ENCODE data around the gene TECRL. TPM values are rescaled to one million over a fixed set of nuclear protein-coding genes. Genes with fewer than 3 reads are reported as not detected.

Gene TECRL, protein sequence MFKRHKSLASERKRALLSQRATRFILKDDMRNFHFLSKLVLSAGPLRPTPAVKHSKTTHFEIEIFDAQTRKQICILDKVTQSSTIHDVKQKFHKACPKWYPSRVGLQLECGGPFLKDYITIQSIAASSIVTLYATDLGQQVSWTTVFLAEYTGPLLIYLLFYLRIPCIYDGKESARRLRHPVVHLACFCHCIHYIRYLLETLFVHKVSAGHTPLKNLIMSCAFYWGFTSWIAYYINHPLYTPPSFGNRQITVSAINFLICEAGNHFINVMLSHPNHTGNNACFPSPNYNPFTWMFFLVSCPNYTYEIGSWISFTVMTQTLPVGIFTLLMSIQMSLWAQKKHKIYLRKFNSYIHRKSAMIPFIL
- not detected for total RNA-seq

DNA sequence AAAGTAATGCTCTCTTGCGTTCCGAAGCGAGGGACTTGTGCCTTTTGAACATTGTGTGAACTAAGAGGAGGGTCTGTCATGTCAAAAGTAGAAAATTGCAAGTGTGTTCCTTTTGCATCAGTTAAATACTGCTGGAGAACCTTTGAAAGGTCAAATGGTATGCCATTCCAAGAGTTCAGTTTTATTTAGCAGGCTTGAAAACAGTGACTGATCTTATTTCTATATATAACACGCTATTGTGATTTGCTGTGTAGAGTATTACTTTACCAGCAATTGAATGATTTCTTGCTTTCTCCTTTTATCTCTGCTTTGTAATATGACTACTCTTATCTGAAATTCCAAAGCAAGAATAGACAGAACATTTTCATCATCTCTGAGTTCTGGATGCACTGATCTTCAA lies at the start of gene TECRL:
Gene TECRL, minus strand, starts transcription at position 151 of the 400 bp plus-strand sequence. Its CDS starts 99 bp downstream, at position 52.
- FAIRE-seq: no peak
- DNase-seq (ENCODE audit: low spot score in 2 of 2): no peak

DNA sequence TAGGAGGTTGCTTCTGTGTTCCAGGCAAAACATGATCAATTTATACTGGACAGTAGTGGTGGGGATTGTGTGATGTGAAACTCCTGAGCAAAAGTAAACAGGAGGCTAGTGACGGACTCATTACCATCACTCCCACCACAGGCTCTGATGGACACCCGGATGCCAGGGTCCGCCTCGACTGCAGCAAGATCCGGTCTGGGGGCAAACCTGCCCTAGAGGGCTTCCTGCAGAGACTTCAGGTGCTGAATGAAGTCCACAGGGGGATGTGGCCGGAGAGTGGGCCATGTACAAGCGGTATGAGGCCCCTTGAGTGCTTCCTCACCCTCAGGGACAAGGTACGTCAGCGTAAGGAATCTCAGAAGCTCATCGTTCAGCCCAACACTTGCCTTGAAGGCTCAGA lies 23.4 kb upstream of the TECRL start:
- FAIRE-seq: no peak
- DNase-seq (ENCODE audit: low spot score in 2 of 2): no peak

DNA sequence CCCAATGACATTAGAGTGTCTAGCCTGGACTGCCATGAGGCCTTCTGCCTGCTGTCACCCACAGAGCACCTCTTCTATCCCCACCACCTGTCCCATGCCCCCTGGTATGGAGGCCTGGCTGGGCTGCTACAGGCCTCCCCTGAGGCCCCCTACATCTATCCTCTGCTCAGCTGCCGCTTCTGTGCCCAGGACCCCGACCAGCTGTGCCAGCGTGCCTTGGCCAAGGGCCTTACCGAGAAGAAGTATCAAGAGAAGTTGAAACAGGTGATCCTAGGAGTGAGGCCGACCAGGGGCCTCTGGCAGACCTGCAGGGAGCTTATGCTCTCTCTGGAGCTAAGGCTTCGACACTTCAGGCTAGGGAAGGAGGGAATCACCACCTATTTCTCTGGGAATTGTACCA lies 21.7 kb upstream of the TECRL start:
- DNase-seq (ENCODE audit: low spot score in 2 of 2) (no peak), FAIRE-seq (no peak)

DNA sequence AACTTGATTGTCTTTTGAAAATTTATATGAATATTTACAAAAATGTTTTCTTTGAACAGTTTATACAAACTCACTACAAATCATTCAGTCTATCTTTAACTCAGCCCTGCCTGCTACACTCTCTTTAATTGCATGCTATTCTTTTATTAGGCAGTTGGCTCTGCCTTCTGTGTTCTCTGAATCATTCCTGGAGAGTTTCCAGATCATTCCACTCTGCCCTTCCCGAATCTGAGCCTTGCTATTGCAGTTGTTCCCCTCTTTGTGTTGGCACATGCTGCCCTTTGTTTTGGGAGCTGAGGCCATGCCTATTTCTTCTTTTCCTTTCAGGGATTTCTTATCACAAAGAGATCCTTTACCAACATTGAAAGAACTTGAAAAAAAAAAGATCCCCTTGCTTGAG lies 8.7 kb upstream of the TECRL start:
- DNase-seq (ENCODE audit: low spot score in 2 of 2) (no peak), FAIRE-seq (no peak)

- DNase-seq (ENCODE audit: low spot score in 2 of 2) (no peak), FAIRE-seq (no peak)
Measured at GRCh38 chr4:64407000-64407399, 2.2 kb downstream of the TECRL start.

DNA sequence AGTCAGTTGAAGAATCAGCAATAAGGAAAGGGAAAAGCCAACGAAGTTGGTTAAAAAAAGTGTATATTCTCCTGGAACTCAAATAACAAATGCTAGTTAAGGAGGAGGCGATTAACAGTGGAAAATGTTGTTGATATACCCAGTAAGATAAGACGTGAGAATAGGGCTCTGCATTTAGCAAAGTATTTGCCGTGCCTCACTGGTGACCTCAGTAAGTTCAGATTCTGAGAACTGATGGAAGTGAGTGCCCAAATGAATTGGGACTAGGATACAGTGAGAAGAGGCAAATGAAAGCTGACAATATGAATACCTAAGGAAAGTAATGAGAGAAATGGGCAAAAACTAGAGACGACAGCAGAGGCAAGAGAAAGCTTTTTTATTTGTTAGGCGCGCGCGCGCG lies 3.5 kb downstream of the TECRL start:
- no peak for FAIRE-seq
- DNase-seq (ENCODE audit: low spot score in 2 of 2): no peak

DNA sequence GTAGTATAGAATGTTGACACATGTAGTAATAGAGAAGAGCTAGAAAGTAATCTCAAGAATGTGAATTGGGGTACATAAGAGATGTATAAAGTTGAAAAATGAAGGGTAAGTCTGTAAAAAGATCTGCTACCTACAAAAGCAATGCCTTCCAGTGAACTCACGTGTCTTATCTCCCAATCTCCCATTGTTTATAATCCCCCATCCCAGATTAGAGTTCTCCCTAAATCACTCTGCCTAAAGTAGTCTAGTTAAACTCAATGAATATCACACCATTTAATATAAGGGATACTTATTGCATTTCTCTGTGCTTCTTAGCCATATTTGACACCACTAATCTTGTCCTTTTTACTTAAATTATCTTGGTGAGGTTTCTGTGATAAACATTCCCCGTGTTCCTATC lies 6.6 kb downstream of the TECRL start:
- no peak for DNase-seq (ENCODE audit: low spot score in 2 of 2)
- FAIRE-seq: no peak

DNA sequence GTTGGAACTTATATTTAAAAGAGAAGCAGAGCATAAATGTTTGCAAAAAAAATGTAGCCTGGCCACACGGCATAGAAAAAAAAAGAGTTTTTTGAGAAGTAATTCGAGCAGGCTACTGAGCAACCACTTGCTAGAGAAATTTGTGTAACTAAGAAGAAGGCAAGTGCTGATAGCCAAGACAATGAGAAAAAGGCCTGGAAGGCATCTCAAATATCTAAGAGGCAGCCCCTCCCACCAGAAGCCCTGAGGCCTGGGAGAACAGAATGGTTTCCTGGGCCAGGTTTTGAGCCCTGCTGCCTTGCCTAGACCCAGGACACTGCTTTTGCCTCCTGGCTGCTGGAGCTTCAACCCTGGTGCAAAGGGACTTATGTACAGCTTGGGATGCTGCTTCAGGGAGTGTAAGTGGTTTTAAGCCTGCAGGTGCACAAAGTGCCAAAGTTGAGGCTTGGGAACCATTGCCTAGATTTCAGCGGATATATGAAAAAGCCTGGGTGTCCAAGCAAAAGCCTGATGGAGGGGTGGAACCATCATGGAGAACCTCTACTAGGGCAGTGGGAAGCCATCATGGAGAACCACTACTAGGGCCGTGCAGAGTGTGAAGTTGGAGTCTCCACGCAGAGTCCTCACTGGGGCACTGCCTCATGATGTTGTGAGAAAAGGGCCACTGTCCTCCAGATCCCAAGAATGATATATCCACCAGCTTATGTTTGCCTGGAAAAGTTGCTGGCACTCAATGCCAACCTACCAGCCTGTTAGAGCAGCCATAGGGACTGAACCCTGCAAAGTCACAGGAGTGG lies 9.7 kb downstream of the TECRL start:
- DNase-seq (ENCODE audit: low spot score in 2 of 2) (no peak), FAIRE-seq (no peak)

GRCh38 chr4:64394469-64394868 lies 14.8 kb downstream of the TECRL start:
- no peak for FAIRE-seq

DNA sequence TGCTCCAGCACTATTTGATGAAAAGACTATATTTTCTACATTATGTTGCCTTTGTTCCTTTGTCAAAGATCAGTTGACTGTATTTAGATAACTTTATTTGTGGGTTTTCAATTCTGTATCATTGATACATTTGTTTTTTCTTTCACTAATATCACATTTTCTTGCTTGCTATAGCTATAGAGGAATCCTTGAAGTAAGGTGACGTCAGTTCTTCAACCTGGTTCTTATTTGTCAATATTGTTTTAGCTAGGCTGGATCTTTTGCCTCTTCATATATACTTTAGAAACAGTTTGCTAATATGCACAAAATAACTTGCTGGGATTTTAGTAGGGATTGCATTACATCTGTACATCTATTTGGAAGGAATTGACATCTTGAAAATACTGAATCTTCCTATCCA lies 21.0 kb downstream of the TECRL start:
- DNase-seq (ENCODE audit: low spot score in 2 of 2) (no peak), FAIRE-seq (no peak)

More at GRCh38 chr4:64394469-64394868, 14.8 kb downstream of the TECRL start:
- no peak for DNase-seq (ENCODE audit: low spot score in 2 of 2)

GRCh38 chr4:64385220-64385619 lies 24.0 kb downstream of the TECRL start:
- no peak for FAIRE-seq
- DNase-seq (ENCODE audit: low spot score in 2 of 2): no peak

- no peak for DNase-seq (ENCODE audit: low spot score in 2 of 2)
- no peak for FAIRE-seq
Measured at GRCh38 chr4:64384237-64385203, 24.7 kb downstream of the TECRL start.

- no peak for DNase-seq (ENCODE audit: low spot score in 2 of 2)
- no peak for FAIRE-seq
Measured at GRCh38 chr4:64368741-64369140, 40.5 kb downstream of the TECRL start.

- no peak for DNase-seq (ENCODE audit: low spot score in 2 of 2)
Measured at GRCh38 chr4:64361399-64361740, 47.9 kb downstream of the TECRL start.

GRCh38 chr4:64360664-64361398 lies 48.4 kb downstream of the TECRL start:
- DNase-seq (ENCODE audit: low spot score in 2 of 2) (no peak), FAIRE-seq (no peak)

More at GRCh38 chr4:64361399-64361740, 47.9 kb downstream of the TECRL start:
- no peak for FAIRE-seq

DNA sequence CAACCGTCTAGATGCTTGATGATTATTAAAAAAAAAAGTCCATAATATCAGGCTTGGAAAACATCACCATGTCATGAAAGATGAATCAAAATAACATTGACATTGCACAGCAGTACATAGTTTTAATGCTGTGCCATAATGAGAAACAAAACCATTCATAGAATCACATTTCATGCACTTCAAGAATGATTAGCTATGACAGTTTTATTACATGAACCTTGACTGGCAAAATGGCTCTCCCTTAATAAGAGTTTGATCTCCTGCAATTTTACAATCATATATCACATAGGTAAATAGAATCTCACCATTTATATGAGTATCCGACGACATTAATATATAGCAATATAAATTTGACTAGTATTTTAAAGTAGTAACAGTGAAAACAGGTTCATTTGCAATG lies 49.8 kb downstream of the TECRL start:
- no peak for DNase-seq (ENCODE audit: low spot score in 2 of 2)
- FAIRE-seq: no peak

DNA sequence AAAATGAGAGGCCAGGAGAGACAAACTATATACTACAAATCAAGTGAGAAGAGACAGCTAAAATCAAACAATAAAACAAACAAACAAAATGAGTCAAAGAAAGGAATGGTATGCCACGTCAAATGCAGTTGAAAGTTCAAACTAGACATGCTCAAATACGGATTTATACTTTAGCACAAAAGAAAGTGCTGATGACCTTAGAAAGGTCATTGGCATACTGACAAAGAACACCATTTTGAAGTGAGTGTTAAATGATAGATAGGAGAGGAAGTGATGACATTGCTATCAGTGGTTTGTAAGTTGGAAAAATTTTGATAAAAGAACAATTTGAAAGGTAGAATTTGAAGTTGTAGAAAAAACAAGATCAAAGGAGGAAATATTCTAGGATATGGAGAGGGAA lies 55.3 kb downstream of the TECRL start:
- no peak for DNase-seq (ENCODE audit: low spot score in 2 of 2)
- no peak for FAIRE-seq

DNA sequence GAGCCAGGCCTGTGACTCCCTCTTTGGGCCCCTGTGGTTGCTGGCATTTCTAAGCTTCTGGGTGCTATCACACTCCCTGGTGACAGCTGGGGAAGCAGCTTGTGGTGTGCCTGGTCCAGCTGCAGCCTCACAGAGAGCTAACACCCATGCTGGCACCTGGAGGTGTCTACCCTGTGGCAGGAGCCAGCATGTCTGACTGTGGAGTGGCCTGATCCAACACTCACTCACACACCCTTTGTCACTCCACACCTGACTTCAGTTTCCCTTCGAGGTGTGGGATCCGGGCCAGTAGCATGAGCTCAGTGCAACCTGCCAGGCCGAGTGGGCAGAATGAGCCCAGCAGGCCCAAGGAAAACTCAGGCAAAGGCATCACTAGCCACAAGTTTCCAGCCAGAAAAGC lies 67.5 kb downstream of the TECRL start:
- FAIRE-seq (no peak), DNase-seq (ENCODE audit: low spot score in 2 of 2) (no peak)

DNA sequence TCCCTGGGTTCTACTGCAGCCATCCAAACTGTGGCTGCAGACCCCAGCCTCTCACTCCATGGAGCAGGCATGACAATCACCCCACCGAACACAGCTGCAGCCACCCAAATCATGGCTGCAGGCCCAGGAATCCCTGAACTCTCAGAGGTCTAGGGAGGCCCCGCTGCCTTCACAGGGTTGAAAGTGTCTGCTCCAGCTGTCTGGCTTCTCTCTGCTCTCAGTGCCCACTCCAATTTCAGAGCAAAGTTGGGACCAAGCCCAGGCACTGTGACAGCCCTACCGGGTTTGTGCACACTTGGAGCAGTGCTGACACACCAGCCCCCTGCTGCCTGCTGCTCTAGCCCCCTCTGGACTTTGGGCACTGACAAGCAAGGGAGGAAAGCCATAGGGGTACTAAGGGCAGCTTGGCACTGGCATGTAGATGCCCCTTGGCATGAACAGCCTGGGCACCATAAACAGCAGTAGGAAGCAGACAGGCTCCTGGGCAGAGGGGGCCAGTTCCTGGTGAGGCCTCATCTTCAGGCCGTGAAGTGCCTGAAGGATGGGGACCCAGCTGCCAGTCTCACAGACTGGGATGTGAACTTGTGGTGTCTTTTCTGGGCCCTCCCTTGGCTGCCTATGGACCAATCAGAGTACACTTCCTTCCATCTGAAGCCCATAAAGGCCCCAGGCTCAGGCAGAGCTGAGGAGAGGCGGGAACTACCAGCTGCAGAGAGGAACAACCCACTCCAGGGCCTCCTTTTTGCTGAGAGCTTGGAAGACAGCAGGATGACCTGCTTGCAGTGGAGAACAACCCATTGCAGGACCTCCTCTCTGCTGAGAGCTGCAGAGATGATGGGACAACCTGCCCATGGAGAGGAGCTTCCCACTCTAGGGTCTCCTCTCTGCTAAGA lies 68.8 kb downstream of the TECRL start:
- DNase-seq (ENCODE audit: low spot score in 2 of 2) (no peak), FAIRE-seq (no peak)
